Measurements from ENCODE around the gene UQCR10.

DNA sequence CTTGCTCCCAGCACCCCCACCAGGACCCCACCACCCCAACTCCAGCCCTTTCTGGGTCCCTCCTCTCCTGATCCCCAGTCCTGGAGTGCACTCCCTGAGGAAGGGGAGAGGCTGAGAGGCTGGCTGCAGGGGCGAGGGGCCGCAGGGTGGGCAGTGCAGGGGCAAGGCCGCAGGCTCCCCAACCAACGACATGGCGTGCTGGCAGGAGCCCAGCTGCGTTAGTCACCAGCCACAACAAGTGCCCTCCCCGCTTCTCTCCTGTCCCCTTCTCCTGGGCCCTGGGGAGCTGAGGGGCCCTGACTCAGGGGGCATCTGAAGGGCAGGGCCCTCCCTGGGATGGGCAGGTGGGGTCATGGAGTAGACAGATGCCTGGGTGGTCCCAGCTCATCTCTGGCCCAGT is 45.0 kb upstream of the UQCR10 start:
- TF ChIP-seq, protein P1, sequence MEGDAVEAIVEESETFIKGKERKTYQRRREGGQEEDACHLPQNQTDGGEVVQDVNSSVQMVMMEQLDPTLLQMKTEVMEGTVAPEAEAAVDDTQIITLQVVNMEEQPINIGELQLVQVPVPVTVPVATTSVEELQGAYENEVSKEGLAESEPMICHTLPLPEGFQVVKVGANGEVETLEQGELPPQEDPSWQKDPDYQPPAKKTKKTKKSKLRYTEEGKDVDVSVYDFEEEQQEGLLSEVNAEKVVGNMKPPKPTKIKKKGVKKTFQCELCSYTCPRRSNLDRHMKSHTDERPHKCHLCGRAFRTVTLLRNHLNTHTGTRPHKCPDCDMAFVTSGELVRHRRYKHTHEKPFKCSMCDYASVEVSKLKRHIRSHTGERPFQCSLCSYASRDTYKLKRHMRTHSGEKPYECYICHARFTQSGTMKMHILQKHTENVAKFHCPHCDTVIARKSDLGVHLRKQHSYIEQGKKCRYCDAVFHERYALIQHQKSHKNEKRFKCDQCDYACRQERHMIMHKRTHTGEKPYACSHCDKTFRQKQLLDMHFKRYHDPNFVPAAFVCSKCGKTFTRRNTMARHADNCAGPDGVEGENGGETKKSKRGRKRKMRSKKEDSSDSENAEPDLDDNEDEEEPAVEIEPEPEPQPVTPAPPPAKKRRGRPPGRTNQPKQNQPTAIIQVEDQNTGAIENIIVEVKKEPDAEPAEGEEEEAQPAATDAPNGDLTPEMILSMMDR (IDR thresholded peaks at IDR 0.05; ENCODE audit: borderline replicate concordance, extremely low read depth, low read length, poor library complexity, severe bottlenecking) = no peak
- no peak for TF ChIP-seq EZH2 (IDR thresholded peaks at IDR 0.05; ENCODE audit: borderline replicate concordance, low read depth, low read length, severe bottlenecking)

All from DND-41 (cell line).